Measurements from ENCODE around the gene ALKBH3. TPM values are rescaled to one million over a fixed set of nuclear protein-coding genes. Genes with fewer than 3 reads are reported as not detected.

ALKBH3 gene
- total and polyA plus RNA-seq, 4 donors: 7.8 to 17.2 (median 13.8) TPM

DNA sequence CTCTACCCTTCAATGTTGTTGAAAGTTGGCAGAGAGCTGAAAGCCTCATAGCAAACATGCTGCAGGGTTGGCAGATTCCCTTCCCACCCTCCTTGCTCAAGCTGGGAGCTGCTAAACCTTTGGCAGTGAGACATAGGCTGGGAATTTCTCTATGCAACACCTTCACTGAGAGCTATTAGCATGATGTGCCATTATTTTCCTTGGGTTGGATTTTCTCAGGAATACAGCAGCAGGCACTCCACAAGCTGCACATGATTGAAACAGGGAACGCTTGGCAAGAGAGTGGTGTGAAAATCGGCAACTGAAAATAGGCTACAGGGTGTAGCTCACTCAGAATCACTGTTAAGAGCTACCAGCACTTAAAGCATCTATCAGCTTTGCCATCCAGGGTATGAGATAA is 9.6 kb upstream of the ALKBH3 start:
- no peak overlapping the region for H3K9ac ChIP-seq (ENCODE audit: low read depth in 1 of 2, low read length in 2 of 2)
- no peak for DNase-seq (ENCODE audit: low spot score)
- WGBS: 77% methylated on average over 2 of the region's 2 CpGs
- peaks cover 0 to 4% (median 0%) of the 10 kb centered on the region in 4 donors for H3K9me3 ChIP-seq (ENCODE audit: control insufficient read depth in 4 of 4, low read length in 3 of 4)
- TF ChIP-seq GABPA (IDR thresholded peaks at IDR 0.05 in 1 of 2, conservative IDR thresholded peaks at IDR 0.05 in 1 of 2) (no peak), RAD21 (IDR thresholded peaks at IDR 0.05) (no peak), FOXA1 (IDR thresholded peaks at IDR 0.05) (no peak), FOXA2 (IDR thresholded peaks at IDR 0.05) (no peak), NR2F2 (IDR thresholded peaks at IDR 0.05) (no peak), HNF4A (conservative IDR thresholded peaks at IDR 0.05) (no peak), TAF1 (conservative IDR thresholded peaks at IDR 0.05) (no peak), SP1 (IDR thresholded peaks at IDR 0.05) (no peak), HNF4G (IDR thresholded peaks at IDR 0.05) (no peak), JUND (IDR thresholded peaks at IDR 0.05) (no peak)
- TF ChIP-seq, protein P1, sequence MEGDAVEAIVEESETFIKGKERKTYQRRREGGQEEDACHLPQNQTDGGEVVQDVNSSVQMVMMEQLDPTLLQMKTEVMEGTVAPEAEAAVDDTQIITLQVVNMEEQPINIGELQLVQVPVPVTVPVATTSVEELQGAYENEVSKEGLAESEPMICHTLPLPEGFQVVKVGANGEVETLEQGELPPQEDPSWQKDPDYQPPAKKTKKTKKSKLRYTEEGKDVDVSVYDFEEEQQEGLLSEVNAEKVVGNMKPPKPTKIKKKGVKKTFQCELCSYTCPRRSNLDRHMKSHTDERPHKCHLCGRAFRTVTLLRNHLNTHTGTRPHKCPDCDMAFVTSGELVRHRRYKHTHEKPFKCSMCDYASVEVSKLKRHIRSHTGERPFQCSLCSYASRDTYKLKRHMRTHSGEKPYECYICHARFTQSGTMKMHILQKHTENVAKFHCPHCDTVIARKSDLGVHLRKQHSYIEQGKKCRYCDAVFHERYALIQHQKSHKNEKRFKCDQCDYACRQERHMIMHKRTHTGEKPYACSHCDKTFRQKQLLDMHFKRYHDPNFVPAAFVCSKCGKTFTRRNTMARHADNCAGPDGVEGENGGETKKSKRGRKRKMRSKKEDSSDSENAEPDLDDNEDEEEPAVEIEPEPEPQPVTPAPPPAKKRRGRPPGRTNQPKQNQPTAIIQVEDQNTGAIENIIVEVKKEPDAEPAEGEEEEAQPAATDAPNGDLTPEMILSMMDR (IDR thresholded peaks at IDR 0.05; ENCODE audit: low read depth, low read length, missing input control): no peak
- TF ChIP-seq, protein P2, sequence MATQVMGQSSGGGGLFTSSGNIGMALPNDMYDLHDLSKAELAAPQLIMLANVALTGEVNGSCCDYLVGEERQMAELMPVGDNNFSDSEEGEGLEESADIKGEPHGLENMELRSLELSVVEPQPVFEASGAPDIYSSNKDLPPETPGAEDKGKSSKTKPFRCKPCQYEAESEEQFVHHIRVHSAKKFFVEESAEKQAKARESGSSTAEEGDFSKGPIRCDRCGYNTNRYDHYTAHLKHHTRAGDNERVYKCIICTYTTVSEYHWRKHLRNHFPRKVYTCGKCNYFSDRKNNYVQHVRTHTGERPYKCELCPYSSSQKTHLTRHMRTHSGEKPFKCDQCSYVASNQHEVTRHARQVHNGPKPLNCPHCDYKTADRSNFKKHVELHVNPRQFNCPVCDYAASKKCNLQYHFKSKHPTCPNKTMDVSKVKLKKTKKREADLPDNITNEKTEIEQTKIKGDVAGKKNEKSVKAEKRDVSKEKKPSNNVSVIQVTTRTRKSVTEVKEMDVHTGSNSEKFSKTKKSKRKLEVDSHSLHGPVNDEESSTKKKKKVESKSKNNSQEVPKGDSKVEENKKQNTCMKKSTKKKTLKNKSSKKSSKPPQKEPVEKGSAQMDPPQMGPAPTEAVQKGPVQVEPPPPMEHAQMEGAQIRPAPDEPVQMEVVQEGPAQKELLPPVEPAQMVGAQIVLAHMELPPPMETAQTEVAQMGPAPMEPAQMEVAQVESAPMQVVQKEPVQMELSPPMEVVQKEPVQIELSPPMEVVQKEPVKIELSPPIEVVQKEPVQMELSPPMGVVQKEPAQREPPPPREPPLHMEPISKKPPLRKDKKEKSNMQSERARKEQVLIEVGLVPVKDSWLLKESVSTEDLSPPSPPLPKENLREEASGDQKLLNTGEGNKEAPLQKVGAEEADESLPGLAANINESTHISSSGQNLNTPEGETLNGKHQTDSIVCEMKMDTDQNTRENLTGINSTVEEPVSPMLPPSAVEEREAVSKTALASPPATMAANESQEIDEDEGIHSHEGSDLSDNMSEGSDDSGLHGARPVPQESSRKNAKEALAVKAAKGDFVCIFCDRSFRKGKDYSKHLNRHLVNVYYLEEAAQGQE (IDR thresholded peaks at IDR 0.05): no peak
- TF ChIP-seq, protein P3, sequence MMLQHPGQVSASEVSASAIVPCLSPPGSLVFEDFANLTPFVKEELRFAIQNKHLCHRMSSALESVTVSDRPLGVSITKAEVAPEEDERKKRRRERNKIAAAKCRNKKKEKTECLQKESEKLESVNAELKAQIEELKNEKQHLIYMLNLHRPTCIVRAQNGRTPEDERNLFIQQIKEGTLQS (IDR thresholded peaks at IDR 0.05): no peak
- TF ChIP-seq, protein P4, sequence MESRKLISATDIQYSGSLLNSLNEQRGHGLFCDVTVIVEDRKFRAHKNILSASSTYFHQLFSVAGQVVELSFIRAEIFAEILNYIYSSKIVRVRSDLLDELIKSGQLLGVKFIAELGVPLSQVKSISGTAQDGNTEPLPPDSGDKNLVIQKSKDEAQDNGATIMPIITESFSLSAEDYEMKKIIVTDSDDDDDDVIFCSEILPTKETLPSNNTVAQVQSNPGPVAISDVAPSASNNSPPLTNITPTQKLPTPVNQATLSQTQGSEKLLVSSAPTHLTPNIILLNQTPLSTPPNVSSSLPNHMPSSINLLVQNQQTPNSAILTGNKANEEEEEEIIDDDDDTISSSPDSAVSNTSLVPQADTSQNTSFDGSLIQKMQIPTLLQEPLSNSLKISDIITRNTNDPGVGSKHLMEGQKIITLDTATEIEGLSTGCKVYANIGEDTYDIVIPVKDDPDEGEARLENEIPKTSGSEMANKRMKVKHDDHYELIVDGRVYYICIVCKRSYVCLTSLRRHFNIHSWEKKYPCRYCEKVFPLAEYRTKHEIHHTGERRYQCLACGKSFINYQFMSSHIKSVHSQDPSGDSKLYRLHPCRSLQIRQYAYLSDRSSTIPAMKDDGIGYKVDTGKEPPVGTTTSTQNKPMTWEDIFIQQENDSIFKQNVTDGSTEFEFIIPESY (IDR thresholded peaks at IDR 0.05): no peak
- H3K4me1 ChIP-seq (ENCODE audit: control insufficient read depth in 4 of 4, insufficient read depth in 4 of 4, low read length in 3 of 4): peaks cover 0 to 4% (median 2%) of the 10 kb centered on the region in 4 donors
- H3K36me3 ChIP-seq (ENCODE audit: control insufficient read depth in 4 of 4, insufficient read depth in 3 of 4, low read depth in 1 of 4, low read length in 3 of 4): no peaks in the 10 kb centered on the region
- H3K27ac ChIP-seq (ENCODE audit: low read depth in 1 of 2, low read length in 2 of 2): no peak overlapping the region
- no peak overlapping the region for H3K4me3 ChIP-seq (ENCODE audit: low read depth in 1 of 3, low read length in 3 of 3)
- peaks cover 0 to 8% (median under 1%) of the 10 kb centered on the region in 4 donors for H3K27me3 ChIP-seq (ENCODE audit: control insufficient read depth in 4 of 4, insufficient read depth in 4 of 4, low read length in 3 of 4)

DNA sequence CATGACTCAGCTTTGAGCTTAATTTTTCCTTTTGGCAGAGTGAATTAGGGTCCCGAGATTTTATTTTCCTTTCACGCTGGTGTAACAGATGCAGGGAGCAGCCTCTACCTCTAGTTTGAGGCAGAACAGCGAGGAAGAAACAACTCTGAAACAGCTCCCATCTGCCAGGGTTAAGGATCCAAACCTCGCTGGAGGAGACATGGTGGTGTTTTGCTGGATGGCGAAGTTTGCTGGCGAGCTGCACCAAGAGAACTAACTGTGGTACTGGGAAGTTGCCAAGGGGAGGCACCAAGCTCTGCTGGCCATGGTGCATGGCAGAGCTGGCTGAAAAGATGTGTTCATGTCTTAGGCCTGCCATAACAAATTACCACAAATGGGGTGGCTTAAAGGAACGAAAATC is 7.6 kb upstream of the ALKBH3 start:
- no peak for DNase-seq (ENCODE audit: low spot score)
- TF ChIP-seq TAF1 (conservative IDR thresholded peaks at IDR 0.05) (no peak), EGR1 (IDR thresholded peaks at IDR 0.05; ENCODE audit: low read depth in 2 of 2) (no peak)
- TF ChIP-seq, protein P4 (IDR thresholded peaks at IDR 0.05): no peak
- Histone ChIP-seq H3K4me1 (ENCODE audit: control insufficient read depth in 4 of 4, insufficient read depth in 4 of 4, low read length in 3 of 4) (peaks cover 0 to 4% (median 2%) of the 10 kb centered on the region in 4 donors), H3K4me3 (ENCODE audit: low read depth in 1 of 3, low read length in 3 of 3) (no peak overlapping the region), H3K27ac (ENCODE audit: low read depth in 1 of 2, low read length in 2 of 2) (no peak overlapping the region), H3K36me3 (ENCODE audit: control insufficient read depth in 4 of 4, insufficient read depth in 3 of 4, low read depth in 1 of 4, low read length in 3 of 4) (no peaks in the 10 kb centered on the region), H3K9me3 (ENCODE audit: control insufficient read depth in 4 of 4, low read length in 3 of 4) (peaks cover 0 to 4% (median 0%) of the 10 kb centered on the region in 4 donors), H3K27me3 (ENCODE audit: control insufficient read depth in 4 of 4, insufficient read depth in 4 of 4, low read length in 3 of 4) (peaks cover 0 to 8% (median 3%) of the 10 kb centered on the region in 4 donors), H3K9ac (ENCODE audit: low read depth in 1 of 2, low read length in 2 of 2) (no peak overlapping the region)
- 73% methylated on average over 7 of the region's 7 CpGs for WGBS
